HFFc6 (cell line): Measurements from ENCODE around the gene VPS13A. TPM values are rescaled to one million over a fixed set of nuclear protein-coding genes. Genes with fewer than 3 reads are reported as not detected.
A peak's percentile ranks its signal among the peaks of the same experiment; 100 is the strongest.
"Not testable (repeated sequence)": the region's sequence is repeated elsewhere in the genome, so short reads cannot be mapped to it uniquely, and the experiment has no call there.

Source experiments
- DNase-seq: peaks from one replicate; pipeline ENCODE4 v3.0.0-alpha.2; 2018
- H3K27ac Mint-ChIP-seq: 2 replicates; pipeline ENCODE4 v1.8.0; 2020; ENCODE audit warnings: mild to moderate bottlenecking, mixed read lengths
- H3K27me3 Mint-ChIP-seq: 2 replicates; pipeline ENCODE4 v1.8.0; 2021; ENCODE audit warnings: mild to moderate bottlenecking, moderate library complexity, mixed read lengths; ENCODE audit not compliant: insufficient read depth
- H3K36me3 Mint-ChIP-seq: 2 replicates; pipeline ENCODE4 v1.8.0; 2021; ENCODE audit warnings: low read depth, mixed read lengths
- H3K4me1 Mint-ChIP-seq: 2 replicates; pipeline ENCODE4 v1.8.0; 2020; ENCODE audit warnings: low read depth, mixed read lengths
- H3K4me3 Mint-ChIP-seq: 2 replicates; pipeline ENCODE4 v1.8.0; 2020; ENCODE audit warnings: mild to moderate bottlenecking, moderate library complexity, mixed read lengths
- H3K9me3 Mint-ChIP-seq: 2 replicates; pipeline ENCODE4 v1.8.0; 2020; ENCODE audit warnings: mild to moderate bottlenecking, mixed read lengths
- total RNA-seq, 6 experiments: library from RNA; stranded (reverse); fragmentation: NEBNext Ultra II Directional; extraction: Animal tissue kit (Norgen Biotek cat#: 25700); gene quantifications; 2 replicates in 1 of 6; 3 replicates in 5 of 6; pipeline ENCODE4 v1.2.3, GENCODE V29; 2021
- TF ChIP-seq, protein P1 (sequence below): fragments of 200-600 bp; sonication (generic); IDR thresholded peaks from 2 replicates; pipeline ENCODE4 v1.5.0; 2021; ENCODE audit warnings: antibody characterized with exemption, mild to moderate bottlenecking

Gene VPS13A
- total RNA-seq, 6 experiments from 2014 or later, result 10.6 to 13.9 (median 13.2) TPM

DNA sequence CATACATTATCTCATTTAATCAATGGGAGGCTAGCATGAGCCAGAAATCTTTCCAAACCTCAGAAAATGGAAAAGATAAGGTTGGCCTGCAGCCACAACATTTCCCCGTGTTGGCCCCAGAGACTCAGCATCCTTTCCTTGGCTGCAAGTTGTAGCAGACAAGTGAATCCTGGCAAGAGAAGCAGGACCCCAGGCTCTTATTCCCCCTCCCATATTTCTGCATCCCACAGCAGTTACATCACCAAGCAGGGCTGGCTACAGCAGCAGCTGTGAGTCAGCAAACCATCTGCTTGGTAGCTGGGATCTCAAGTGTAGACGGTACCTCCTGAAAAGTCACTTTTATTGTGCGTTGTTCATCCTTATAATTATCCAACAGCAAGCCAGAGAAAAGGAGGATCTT, 258.4 kb downstream of the VPS13A start:
- H3K9me3 Mint-ChIP-seq, result no peaks in the 10 kb centered on the region

DNA sequence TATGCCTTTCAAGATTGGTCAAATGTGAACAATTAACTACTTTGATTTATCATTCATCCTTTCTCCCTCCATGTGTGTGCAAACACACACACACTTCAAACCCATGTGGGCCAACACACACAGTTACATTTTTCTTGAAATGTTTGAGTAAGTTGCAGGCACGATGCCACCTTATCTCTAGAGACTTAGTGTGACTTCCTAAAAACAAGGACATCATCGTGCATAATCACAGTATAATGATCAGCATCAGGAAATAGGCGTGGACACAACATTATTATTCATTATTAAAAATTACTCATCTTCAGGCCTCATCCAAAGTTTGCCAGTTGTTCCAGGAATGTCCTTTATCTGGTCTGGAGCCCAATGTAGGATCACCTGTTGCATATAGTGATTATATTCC, 261.3 kb downstream of the VPS13A start:
- Mint-ChIP-seq H3K27ac (no peak overlapping the region), H3K4me1 (peaks cover 28% of the 10 kb centered on the region), H3K4me3 (no peak overlapping the region), H3K27me3 (peaks cover 4% of the 10 kb centered on the region), H3K36me3 (no peaks in the 10 kb centered on the region), H3K9me3 (no peaks in the 10 kb centered on the region)
- no peak for DNase-seq
- TF ChIP-seq, protein P1, sequence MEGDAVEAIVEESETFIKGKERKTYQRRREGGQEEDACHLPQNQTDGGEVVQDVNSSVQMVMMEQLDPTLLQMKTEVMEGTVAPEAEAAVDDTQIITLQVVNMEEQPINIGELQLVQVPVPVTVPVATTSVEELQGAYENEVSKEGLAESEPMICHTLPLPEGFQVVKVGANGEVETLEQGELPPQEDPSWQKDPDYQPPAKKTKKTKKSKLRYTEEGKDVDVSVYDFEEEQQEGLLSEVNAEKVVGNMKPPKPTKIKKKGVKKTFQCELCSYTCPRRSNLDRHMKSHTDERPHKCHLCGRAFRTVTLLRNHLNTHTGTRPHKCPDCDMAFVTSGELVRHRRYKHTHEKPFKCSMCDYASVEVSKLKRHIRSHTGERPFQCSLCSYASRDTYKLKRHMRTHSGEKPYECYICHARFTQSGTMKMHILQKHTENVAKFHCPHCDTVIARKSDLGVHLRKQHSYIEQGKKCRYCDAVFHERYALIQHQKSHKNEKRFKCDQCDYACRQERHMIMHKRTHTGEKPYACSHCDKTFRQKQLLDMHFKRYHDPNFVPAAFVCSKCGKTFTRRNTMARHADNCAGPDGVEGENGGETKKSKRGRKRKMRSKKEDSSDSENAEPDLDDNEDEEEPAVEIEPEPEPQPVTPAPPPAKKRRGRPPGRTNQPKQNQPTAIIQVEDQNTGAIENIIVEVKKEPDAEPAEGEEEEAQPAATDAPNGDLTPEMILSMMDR, result no peak

More for the DNA sequence above, 258.4 kb downstream of the VPS13A start:
- H3K36me3 Mint-ChIP-seq, result no peaks in the 10 kb centered on the region
- TF ChIP-seq, protein P1, result no peak
- DNase-seq, result no peak
- H3K27ac Mint-ChIP-seq, result no peak overlapping the region
- no peak overlapping the region for H3K4me3 Mint-ChIP-seq
- peaks cover 30% of the 10 kb centered on the region for H3K4me1 Mint-ChIP-seq
- H3K27me3 Mint-ChIP-seq, result peaks cover 2% of the 10 kb centered on the region

DNA sequence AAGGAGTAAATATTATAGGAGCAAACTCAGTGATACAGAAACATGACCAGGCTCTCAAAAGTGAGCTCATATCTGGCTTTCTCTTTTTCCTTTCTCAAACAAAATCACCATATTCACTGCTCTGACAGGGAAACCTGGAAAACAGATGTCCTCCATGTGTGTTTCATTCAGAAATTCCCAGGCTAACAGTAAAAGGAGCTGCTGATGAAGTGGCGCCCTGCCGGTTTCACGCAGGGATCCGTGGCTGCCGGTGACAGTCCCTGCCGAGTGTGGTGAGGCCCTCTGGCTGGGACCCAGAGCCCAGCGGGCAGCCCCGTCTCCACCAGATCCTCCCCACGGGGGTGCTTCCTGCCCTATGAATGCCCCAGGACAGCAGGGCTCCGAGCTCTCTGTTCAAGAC, 262.7 kb downstream of the VPS13A start:
- H3K27me3 Mint-ChIP-seq, result peaks cover 14% of the 10 kb centered on the region
- no peaks in the 10 kb centered on the region for H3K9me3 Mint-ChIP-seq
- H3K27ac Mint-ChIP-seq, result no peak overlapping the region
- peak overlapping the region; percentile 67 for H3K4me3 Mint-ChIP-seq
- TF ChIP-seq, protein P1, result no peak
- no peaks in the 10 kb centered on the region for H3K36me3 Mint-ChIP-seq
- no peak for DNase-seq
- H3K4me1 Mint-ChIP-seq, result peaks cover 23% of the 10 kb centered on the region

DNA sequence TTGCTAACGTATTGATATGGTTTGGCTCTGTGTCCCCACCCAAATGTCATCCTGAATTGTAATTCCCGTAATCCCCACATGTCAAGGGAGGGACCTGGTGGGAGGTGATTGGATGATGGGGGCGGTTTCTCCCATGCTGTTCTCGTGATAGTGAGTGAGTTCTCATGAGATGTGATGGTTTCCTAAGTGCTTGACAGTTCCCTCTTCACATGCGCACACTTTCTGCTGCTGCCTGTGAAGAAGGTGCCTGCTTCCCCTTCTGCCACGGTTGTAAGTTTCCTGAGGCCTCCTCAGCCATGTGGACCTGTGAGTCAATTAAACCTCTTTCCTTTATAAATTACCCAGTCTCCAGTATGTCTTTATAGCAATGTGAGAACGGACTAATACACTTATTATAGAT, 263.8 kb downstream of the VPS13A start:
- Mint-ChIP-seq H3K27me3 (peaks cover 14% of the 10 kb centered on the region), H3K4me1 (peaks cover 18% of the 10 kb centered on the region)
- not testable (repeated sequence) for H3K36me3 Mint-ChIP-seq, H3K27ac Mint-ChIP-seq, DNase-seq, H3K9me3 Mint-ChIP-seq, H3K4me3 Mint-ChIP-seq

DNA sequence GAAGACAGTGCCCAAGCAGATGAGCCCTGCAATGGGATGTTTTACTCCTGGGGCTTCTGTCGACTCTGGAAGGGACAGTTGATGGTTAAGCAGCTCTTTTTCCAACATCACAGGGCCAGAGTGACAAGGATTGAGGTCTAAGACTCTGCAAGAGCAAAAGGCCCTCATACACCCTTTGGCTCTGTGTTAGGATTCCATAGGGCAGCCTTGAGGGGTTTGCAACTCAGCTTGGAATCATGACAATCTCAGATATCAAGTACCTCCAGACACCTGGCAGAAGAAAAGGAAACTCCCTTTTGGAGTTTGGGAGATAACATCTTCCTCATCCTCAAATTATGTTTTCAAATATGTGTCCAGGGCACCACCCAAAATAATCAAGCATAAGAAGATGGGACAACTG, 265.1 kb downstream of the VPS13A start:
- peaks cover 2% of the 10 kb centered on the region; the same call in 1 of the 2 replicates for H3K36me3 Mint-ChIP-seq
- TF ChIP-seq, protein P1, result no peak

DNA sequence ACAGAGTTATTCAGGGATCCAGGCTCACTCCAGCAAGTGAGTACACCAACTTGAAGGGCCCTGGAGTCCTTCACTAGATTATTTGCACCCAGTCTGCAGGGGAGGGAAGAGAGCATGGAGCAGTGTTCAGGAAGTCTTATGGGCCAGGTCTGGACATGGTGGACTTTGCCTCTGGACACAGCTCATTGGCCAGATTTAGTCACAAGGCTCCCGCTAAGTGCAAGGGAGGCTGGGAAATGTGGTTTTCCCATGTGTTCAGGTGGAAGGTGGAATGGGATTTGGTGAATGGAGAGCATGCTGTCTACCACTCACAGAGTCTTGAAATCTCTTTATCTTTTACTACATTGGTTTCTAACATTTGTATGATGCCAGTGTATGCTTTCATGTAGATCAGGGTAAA, 270.3 kb downstream of the VPS13A start:
- TF ChIP-seq, protein P1, result no peak
- Mint-ChIP-seq H3K27me3 (peaks cover 17% of the 10 kb centered on the region), H3K4me1 (peaks cover 29% of the 10 kb centered on the region), H3K27ac (no peak overlapping the region), H3K4me3 (no peak overlapping the region), H3K36me3 (peaks cover 9% of the 10 kb centered on the region; the same call in 1 of the 2 replicates), H3K9me3 (0 out of 2 replicates have a peak, but pooled peaks cover 4% of the 10 kb centered on the region)
- DNase-seq, result no peak

More for the DNA sequence above, 265.1 kb downstream of the VPS13A start:
- no peak for DNase-seq
- Mint-ChIP-seq H3K9me3 (no peaks in the 10 kb centered on the region), H3K4me1 (peaks cover 18% of the 10 kb centered on the region), H3K4me3 (no peak overlapping the region), H3K27ac (no peak overlapping the region), H3K27me3 (peaks cover 13% of the 10 kb centered on the region)
